Endodermal cell (in vitro differentiated cells): ENCODE results near the gene SUN1. TPM values are rescaled to one million over a fixed set of nuclear protein-coding genes. Genes with fewer than 3 reads are reported as not detected.

ENCODE experiments used
- DNase-seq: peaks from one replicate; pipeline ENCODE4 v3.0.0-alpha.2; 2017
- H3K27ac ChIP-seq: 2 replicates; pipeline ENCODE4 v1.5.1; 2013; ENCODE audit warnings: mild to moderate bottlenecking, low read depth, low read length, moderate library complexity
- H3K27me3 ChIP-seq: 2 replicates; pipeline ENCODE4 v1.6.1; 2013; ENCODE audit warnings: mild to moderate bottlenecking, low read length, moderate library complexity; ENCODE audit not compliant: insufficient read depth, control insufficient read depth, poor library complexity, severe bottlenecking
- H3K36me3 ChIP-seq: 2 replicates; pipeline ENCODE4 v1.7.0; 2013; ENCODE audit warnings: mild to moderate bottlenecking, low read length, moderate library complexity; ENCODE audit not compliant: control insufficient read depth, insufficient read depth
- H3K4me1 ChIP-seq: one replicate; pipeline ENCODE4 v1.7.0; 2013; ENCODE audit warnings: low read length; ENCODE audit not compliant: control insufficient read depth, insufficient read depth
- H3K4me3 ChIP-seq: 2 replicates; pipeline ENCODE4 v1.5.1; 2013; ENCODE audit warnings: mild to moderate bottlenecking, low read length, moderate library complexity
- H3K9ac ChIP-seq: 2 replicates; pipeline ENCODE4 v1.6.1; 2013; ENCODE audit warnings: mild to moderate bottlenecking, low read length, moderate library complexity; ENCODE audit not compliant: poor library complexity, severe bottlenecking; ENCODE audit errors: extremely low read depth
- H3K9me3 ChIP-seq: 2 replicates; pipeline ENCODE4 v1.6.1; 2013; ENCODE audit warnings: mild to moderate bottlenecking, low read length, moderate library complexity; ENCODE audit not compliant: control insufficient read depth
- H3K27ac Mint-ChIP-seq: 2 replicates; pipeline ENCODE4 v1.8.0; 2020; ENCODE audit warnings: mixed read lengths
- H3K27me3 Mint-ChIP-seq: 2 replicates; pipeline ENCODE4 v1.8.0; 2021; ENCODE audit warnings: mild to moderate bottlenecking, mixed read lengths; ENCODE audit not compliant: insufficient read depth
- H3K36me3 Mint-ChIP-seq: 2 replicates; pipeline ENCODE4 v1.8.0; 2020; ENCODE audit warnings: low read depth, mixed read lengths
- H3K4me1 Mint-ChIP-seq: 2 replicates; pipeline ENCODE4 v1.8.0; 2020; ENCODE audit warnings: mixed read lengths
- H3K4me3 Mint-ChIP-seq: 2 replicates; pipeline ENCODE4 v1.8.0; 2020; ENCODE audit warnings: mild to moderate bottlenecking, moderate library complexity, mixed read lengths
- H3K9me3 Mint-ChIP-seq: 2 replicates; pipeline ENCODE4 v1.8.0; 2020; ENCODE audit warnings: mild to moderate bottlenecking, mixed read lengths
- CTCF ChIP-seq: fragments of 200-600 bp; sonication (generic); conservative IDR thresholded peaks from 2 replicates; pipeline ENCODE4 v1.5.0; 2021; ENCODE audit warnings: antibody characterized with exemption, mild to moderate bottlenecking
- WGBS, 2 experiments: methylation state at CpG; one replicate each; pipeline versions ENCODE4 v1.1.5 to v1.1.7; 2013; ENCODE audit warnings: missing lambda C conversion rate in 2 of 2, mixed read lengths in 1 of 2; ENCODE audit not compliant: insufficient coverage in 1 of 2, insufficient read length in 1 of 2; 5-methylcytosine and 5-hydroxymethylcytosine counted together
- total RNA-seq, 2 donors: library from RNA; stranded (reverse); fragmentation: NEBNext Ultra II Directional in 1 of 2; extraction: Animal tissue kit (Norgen Biotek cat#: 25700) in 1 of 2; gene quantifications; 2 replicates in 1 of 2; 3 replicates in 1 of 2; pipeline ENCODE4 v1.2.1, GENCODE V29; 2021

Gene SUN1
- total RNA-seq, 2 donors from 2014 or later, result 133 to 136 TPM

- Mint-ChIP-seq H3K4me3 (no peak overlapping the region), H3K27me3 (no peaks in the 10 kb centered on the region), H3K9me3 (no peaks in the 10 kb centered on the region), H3K36me3 (peaks cover 39% of the 10 kb centered on the region), H3K4me1 (peaks cover 24% of the 10 kb centered on the region), H3K27ac (peak overlapping the region; percentile 81)
- Histone ChIP-seq H3K36me3 (peaks cover 33% of the 10 kb centered on the region), H3K4me3 (no peak overlapping the region), H3K27ac (no peak overlapping the region), H3K9me3 (no peaks in the 10 kb centered on the region), H3K4me1 (no peaks in the 10 kb centered on the region), H3K9ac (no peak overlapping the region), H3K27me3 (no peaks in the 10 kb centered on the region)
- DNase-seq, result no peak
- WGBS, 2 experiments, result 93 to 96% methylated on average over 10 to 12 of the region's 12 CpGs
- TF ChIP-seq CTCF, result no peak
Observed at GRCh38 chr7:834277-834676, 2.0 kb downstream of the SUN1 start.

- Mint-ChIP-seq H3K9me3 (no peaks in the 10 kb centered on the region), H3K36me3 (peaks cover 45% of the 10 kb centered on the region), H3K27ac (no peak overlapping the region), H3K27me3 (no peaks in the 10 kb centered on the region), H3K4me1 (peaks cover 23% of the 10 kb centered on the region), H3K4me3 (no peak overlapping the region)
- Histone ChIP-seq H3K36me3 (peaks cover 41% of the 10 kb centered on the region), H3K27me3 (no peaks in the 10 kb centered on the region), H3K4me3 (no peak overlapping the region), H3K9me3 (no peaks in the 10 kb centered on the region), H3K9ac (no peak overlapping the region), H3K27ac (peak overlapping the region; percentile 44), H3K4me1 (no peaks in the 10 kb centered on the region)
- TF ChIP-seq CTCF, result no peak
- 95% methylated on average over 10 to 12 of the region's 12 CpGs for WGBS, 2 experiments
- no peak for DNase-seq
Observed at GRCh38 chr7:835021-835420, 2.7 kb downstream of the SUN1 start.

- Mint-ChIP-seq H3K27ac (peak overlapping the region; percentile 78), H3K36me3 (peaks cover 47% of the 10 kb centered on the region), H3K4me1 (peaks cover 17% of the 10 kb centered on the region), H3K4me3 (no peak overlapping the region), H3K27me3 (no peaks in the 10 kb centered on the region), H3K9me3 (no peaks in the 10 kb centered on the region)
- no peak for TF ChIP-seq CTCF
- DNase-seq, result no peak
- Histone ChIP-seq H3K4me1 (no peaks in the 10 kb centered on the region), H3K27me3 (no peaks in the 10 kb centered on the region), H3K9ac (no peak overlapping the region), H3K27ac (peak overlapping the region; percentile 60), H3K4me3 (no peak overlapping the region), H3K36me3 (peaks cover 46% of the 10 kb centered on the region), H3K9me3 (no peaks in the 10 kb centered on the region)
- WGBS, 2 experiments, result 86 to 93% methylated on average over 17 to 27 of the region's 27 CpGs
Observed at GRCh38 chr7:835485-836401, 3.5 kb downstream of the SUN1 start.
